GM12892 (cell line): Measurements from ENCODE around the gene TAF1A.
A peak's percentile ranks its signal among the peaks of the same experiment; 100 is the strongest.
"Not testable (repeated sequence)": the region's sequence is repeated elsewhere in the genome, so short reads cannot be mapped to it uniquely, and the experiment has no call there.

Source experiments
- DNase-seq: peaks from one replicate; pipeline ENCODE4 v3.0.0; 2011; ENCODE audit not compliant: insufficient read length
- FAIRE-seq: peaks from 2 replicates; lab custom pipeline; 2011; peaks lifted over from hg19 to GRCh38; lab: Jason Lieb, UNC
- POLR2A ChIP-seq: IDR thresholded peaks from 2 replicates; pipeline ENCODE4 v1.6.1; 2011; ENCODE audit warnings: low read depth, low read length, control low read depth
- POLR2AphosphoS5 ChIP-seq: IDR thresholded peaks from 2 replicates; pipeline ENCODE4 v1.6.1; 2011; ENCODE audit warnings: low read depth, low read length, control low read depth
- TAF1 ChIP-seq: IDR thresholded peaks from 2 replicates; pipeline ENCODE4 v1.6.1; 2011; ENCODE audit warnings: low read depth, mild to moderate bottlenecking, control low read depth, low read length, borderline replicate concordance

The TAF1A gene

GRCh38 chr1:222618880-222619596, 29.3 kb upstream of the TAF1A start:
- FAIRE-seq, result peak; percentile 14
- TF ChIP-seq POLR2AphosphoS5, result no peak
- no peak for TF ChIP-seq POLR2A
- TF ChIP-seq TAF1, result no peak
- DNase-seq, result no peak

DNA sequence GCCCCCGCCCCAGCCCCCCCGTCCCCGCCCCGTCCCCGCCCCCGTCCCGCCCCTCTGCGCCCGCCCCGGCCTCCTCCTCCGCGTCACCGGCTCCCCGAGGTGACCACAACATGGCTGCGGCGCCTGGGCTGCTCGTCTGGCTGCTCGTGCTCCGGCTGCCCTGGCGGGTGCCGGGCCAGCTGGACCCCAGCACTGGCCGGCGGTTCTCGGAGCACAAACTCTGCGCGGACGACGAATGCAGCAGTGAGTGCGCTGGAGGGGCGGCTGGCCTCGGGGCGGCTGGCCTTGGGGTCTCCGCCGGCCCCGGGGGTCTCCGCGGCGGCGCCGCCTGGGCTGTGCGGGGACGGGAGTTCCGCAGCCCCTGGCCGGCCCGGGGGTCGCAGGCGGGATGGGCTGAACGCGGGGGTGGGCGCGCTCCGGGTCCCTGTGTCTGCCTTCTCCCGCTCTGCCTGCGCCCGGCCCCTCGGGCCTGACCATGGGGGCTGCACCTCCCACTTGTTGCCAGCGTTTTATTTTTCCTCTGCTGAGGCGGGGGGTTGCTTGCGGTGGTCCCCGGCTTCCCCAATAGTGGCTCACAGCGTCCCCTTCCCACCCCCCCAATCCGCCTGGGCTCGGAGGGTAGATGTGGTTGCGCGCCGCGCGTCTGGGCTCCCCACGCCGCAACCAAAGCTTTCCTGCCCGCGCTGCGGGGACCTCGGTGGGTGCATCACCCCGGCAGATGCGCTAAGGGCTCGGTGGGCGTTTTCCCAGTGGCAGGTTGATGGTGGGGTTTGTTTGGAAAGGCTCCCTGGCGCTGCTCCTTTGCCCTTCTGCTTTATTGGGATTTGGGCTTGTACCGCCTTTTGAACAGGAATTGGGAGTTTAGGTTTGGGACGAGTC, 28.5 kb upstream of the TAF1A start, which contains the start of gene MIA3:
TSS of gene MIA3 (plus strand) at position 97 of the 879 bp plus-strand sequence. CDS start at position 111, 14 bp downstream.
- peak; percentile 51 for FAIRE-seq

DNA sequence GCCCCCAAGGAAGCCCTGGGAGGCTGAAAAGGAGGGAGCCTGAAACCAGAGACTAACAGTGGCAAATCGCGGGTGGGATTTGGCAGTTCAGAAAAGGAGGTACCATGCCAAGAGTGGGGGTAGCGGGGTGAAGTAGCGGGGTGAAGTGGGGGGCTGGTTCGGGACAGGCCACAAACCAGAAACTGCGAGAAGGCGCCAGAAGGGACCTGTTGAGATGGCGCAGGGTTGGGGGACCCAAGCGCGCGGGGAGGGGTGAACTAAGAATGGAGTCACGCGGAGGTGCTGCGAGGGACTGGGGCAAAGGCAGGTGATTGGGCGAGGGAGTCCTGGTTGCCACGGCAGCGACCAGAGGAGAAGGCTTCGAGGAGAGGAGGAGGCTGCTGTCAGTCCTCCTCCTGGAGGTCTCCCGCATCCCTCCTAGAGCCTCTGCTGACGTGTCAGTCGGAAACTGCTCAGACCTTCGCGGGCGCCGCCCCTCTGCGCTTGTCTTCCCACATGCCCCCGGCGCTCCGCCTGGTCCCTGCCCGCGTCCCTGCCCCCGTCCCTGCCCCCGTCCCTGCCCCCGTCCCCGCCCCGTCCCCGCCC, 27.7 kb upstream of the TAF1A start:
- DNase-seq, result peak; percentile 66
- peak; percentile 38 for FAIRE-seq
- TF ChIP-seq POLR2AphosphoS5 (no peak), TAF1 (no peak), POLR2A (no peak)

More for the DNA sequence above, 28.5 kb upstream of the TAF1A start, which contains the start of gene MIA3:
- TF ChIP-seq POLR2A, result peak; percentile 69; the same call in 1 of the 2 replicates
- peak; percentile 52; the same call in 1 of the 2 replicates for TF ChIP-seq POLR2AphosphoS5
- peak; percentile 88 for TF ChIP-seq TAF1
- DNase-seq, result peak; percentile 80

GRCh38 chr1:222616525-222616924, 26.8 kb upstream of the TAF1A start:
- no peak for DNase-seq
- TF ChIP-seq TAF1, result no peak
- TF ChIP-seq POLR2A, result no peak
- no peak for FAIRE-seq

GRCh38 chr1:222613627-222614026, 23.9 kb upstream of the TAF1A start:
- FAIRE-seq (no peak), DNase-seq (no peak)
- TF ChIP-seq POLR2A, result no peak
- TF ChIP-seq POLR2AphosphoS5, result no peak
- no peak for TF ChIP-seq TAF1

DNA sequence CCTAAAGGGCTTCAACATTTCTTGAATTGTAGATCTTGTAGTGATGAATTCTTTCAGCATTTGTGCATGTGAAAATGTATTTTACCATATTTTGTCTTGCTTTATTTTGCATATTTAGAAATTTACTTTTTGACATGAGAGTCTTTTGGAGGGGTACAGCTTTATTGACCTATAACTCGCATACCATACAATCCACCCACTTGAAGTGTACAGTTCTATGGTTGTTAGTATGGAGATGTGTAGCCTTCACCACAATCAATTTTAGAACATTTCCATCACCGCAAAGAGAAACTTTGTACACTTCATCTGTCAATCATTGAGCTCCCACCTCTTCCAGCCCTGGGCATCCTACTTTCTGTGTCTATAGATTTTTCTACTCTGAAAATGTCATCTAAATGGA, 21.0 kb upstream of the TAF1A start:
- DNase-seq (no peak), FAIRE-seq (no peak)
- TF ChIP-seq POLR2A (no peak), TAF1 (no peak), POLR2AphosphoS5 (no peak)

DNA sequence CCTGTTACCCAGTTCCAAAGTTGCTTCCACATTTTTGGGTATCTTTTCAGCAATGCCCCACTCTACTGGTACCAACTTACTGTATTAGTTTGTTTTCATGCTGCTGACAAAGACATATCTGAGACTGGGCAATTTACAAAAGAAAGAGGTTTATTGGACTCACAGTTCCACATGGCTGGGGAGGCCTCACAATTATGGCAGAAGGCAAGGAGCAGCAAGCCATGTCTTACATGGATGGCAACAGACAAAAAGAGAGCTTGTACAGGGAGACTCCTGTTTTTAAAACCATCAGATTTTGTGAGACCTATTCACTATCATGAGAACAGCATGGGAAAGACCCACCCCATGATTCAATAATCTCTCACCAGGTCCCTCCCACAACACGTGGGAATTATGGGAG, 19.4 kb upstream of the TAF1A start:
- not testable (repeated sequence) for DNase-seq, FAIRE-seq

DNA sequence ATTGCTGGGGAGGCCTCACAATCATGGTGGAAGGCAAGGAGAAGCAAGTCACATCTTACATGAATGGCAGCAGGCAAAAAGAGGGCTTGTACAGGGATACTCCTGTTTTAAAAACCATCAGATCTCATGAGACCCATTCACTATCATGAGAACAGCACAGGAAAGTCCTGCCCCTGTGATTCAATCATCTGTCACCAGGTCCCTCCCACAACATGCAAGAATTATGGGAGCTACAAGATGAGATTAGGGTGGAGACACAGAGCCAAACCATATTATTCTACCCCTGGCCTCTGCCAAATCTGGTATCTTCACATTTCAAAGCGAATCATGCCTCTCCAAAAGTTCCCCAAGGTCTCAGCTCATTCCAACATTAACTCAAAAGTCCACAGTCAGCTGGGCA, 17.0 kb upstream of the TAF1A start:
- TF ChIP-seq POLR2A (no peak), TAF1 (no peak), POLR2AphosphoS5 (no peak)

DNA sequence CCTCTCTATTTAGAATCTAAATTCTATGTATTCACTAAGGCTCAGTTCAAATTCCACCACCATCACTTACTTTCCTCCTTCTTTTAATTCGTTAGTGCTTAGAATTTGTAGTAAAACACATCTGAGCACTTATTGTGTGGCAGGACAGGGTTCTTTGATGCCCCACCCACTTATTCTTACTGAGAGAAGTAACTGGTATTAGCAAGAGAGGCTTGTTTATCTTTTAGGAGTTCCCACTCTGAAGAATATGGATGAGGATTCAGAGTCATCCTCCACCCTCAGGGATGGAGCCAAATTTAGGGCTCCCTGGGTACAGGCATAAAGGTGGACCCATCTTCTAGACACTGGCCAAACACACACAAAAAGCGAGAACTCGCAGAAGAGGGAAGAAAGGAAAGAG, 11.5 kb upstream of the TAF1A start:
- no peak for FAIRE-seq
- no peak for DNase-seq
- TF ChIP-seq POLR2A (no peak), POLR2AphosphoS5 (no peak)

More for the DNA sequence above, 17.0 kb upstream of the TAF1A start:
- no peak for DNase-seq
- FAIRE-seq, result no peak

- DNase-seq, result no peak
- no peak for FAIRE-seq
- no peak for TF ChIP-seq POLR2A
- TF ChIP-seq POLR2AphosphoS5, result no peak
- no peak for TF ChIP-seq TAF1
These were observed 10.5 kb upstream of the TAF1A start for GRCh38 chr1:222600281-222600680.

DNA sequence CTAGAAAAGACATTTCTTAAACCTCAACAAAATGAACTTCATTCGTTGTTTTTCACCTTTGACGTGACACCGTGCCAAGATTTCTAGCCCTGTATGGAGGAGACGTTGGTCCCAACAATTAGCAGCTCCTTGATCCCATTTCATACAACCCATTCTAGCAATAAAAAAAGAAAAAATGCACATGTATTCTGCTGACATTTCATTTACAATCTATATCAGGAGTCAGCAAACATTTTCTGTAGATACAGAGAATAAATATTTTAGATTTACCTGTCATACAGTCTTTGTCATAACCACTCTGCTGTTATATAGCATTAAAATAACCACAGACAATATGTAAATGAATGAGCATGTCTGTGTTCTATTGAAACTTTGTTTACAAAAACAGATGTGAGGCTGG, 7.0 kb upstream of the TAF1A start:
- TF ChIP-seq TAF1, result no peak
- TF ChIP-seq POLR2AphosphoS5, result no peak
- DNase-seq (no peak), FAIRE-seq (no peak)

GRCh38 chr1:222594789-222595188, 5.1 kb upstream of the TAF1A start:
- DNase-seq (no peak), FAIRE-seq (no peak)
- TF ChIP-seq POLR2A (no peak), TAF1 (no peak), POLR2AphosphoS5 (no peak)
